K562 treated with DMSO at 1 percent for 48 hours (cell line): ENCODE data around the gene LIMS2. TPM values are rescaled to one million over a fixed set of nuclear protein-coding genes. Genes with fewer than 3 reads are reported as not detected.

ENCODE experiments used
- total RNA-seq: library from RNA; unstranded; fragments of 300-600 nt; gene quantifications from 2 replicates; pipeline ENCODE4 v1.2.3, GENCODE V29; 2022; ENCODE audit warnings: low replicate concordance; ENCODE audit errors: extremely low read depth

The LIMS2 gene, protein sequence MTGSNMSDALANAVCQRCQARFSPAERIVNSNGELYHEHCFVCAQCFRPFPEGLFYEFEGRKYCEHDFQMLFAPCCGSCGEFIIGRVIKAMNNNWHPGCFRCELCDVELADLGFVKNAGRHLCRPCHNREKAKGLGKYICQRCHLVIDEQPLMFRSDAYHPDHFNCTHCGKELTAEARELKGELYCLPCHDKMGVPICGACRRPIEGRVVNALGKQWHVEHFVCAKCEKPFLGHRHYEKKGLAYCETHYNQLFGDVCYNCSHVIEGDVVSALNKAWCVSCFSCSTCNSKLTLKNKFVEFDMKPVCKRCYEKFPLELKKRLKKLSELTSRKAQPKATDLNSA
- not detected in 2 replicates for total RNA-seq

DNA sequence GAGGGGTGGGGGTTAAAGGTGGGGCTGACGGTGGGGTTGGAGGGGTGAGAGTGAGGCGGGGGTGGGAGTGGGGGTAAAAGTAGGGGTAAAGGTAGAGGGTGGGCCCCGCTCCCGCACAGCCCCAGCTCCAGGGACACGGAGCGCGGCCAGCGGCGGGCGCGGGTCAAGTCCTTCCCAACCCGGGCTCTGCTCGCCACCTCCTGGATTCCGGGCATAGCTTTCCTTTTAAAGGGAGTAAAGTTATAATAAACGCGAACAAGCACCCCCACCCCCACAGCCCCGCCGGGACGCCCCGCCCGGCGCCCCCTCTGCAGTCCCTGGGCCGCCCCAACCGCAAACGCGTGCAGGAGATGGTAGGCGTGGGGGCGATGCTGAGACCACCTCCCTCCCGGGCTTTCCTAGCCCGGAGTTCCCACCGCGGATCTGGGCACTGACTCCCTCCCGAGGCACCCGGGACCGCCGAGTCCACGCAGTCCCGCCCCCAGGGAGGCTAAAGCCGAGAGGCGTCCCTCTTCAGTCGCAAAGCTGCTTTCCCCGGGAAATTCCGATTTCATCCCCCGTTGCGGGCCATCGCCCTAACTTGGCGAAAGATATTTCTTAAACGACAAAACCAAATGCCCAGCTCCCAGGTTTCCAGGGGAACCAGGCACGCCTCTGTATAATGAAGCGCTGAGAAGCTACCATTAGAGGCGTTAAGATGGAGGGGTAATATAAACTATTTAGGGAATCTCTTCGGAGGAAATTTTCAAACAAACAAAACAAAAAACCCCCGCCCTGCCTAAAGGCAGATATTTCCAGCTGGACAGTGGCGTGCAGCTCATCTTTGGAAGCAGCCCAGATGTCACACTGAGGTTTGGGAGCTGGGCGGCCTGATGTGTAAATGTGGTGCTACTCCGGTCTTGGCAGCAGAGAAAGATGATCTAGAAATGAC is at the start of gene LIMS2:
LIMS2 (minus strand) TSS at position 200 of the 931 bp plus-strand sequence. CDS start 506 bp downstream, outside the sequence.

DNA sequence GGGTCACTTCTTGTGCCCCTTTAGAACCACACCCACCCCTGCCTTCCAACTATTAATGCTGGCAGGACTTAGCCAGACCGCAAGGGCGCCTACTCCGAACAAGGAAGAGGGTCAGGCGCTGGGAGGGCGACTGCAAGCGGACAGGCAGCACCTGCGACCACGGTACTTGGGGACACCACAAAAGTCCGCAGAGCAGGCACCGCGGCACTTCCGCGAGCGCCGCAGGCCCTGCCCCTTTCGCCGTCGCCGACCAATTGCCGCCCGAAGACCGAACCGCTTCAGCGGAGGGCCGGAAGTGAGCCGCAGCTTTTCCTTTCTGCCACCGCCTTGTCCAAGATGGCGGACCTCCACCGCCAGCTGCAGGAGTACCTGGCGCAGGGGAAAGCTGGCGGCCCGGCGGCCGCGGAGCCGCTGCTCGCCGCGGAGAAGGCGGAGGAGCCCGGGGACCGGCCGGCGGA is 25.9 kb upstream of the LIMS2 start, which contains the start of gene SFT2D3:
SFT2D3 (plus strand) TSS at position 305 of the 458 bp plus-strand sequence; CDS start at position 337, 32 bp downstream.

DNA sequence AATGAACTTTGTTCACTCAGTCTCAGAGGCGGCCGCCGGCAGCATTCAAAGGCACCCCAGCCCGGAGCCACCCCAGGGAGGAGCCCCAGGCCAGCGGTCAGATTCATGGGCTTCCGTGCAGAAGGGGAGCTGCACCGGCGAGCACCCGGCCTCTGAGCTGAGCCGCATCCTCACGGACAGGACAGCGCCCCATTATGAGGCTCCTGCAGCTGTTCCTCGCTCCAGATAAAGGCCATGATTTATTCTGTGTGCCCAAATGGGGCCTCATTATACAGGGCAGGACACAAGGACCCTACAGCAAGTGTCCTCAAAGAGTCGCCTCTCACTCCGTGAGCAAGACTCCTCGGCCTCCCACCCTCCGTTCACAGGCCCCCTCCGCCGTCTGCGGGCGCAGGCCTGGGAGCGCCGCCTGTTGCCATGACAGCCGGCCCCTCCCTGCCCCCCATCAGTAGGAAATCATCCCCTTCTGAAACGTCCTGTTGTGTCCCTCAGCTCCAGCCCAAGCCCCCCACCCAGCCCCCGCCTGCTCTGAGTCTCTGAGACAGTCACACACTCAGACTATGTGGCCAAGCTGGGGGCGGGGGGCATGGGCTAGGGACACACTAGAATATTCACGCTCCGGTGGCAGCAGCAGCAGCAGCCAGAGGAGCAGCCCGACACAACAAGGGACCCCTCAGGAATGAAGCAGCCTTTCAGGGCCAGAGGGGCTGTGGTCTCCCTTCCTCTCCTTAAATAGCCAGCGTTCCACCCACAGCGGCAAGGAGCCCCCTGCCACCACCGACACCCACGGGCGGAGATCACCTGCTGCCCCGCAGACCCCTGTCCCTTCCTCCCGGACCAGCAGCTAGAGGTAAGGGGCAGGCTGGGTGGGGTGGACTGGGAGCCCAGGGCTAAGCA is 29.7 kb downstream of the LIMS2 start, which contains the start of gene GPR17:
GPR17 (plus strand) TSS at position 759 of the 897 bp plus-strand sequence. CDS start 4,583 bp downstream, outside the sequence.

Other genes with a start within 250 kb of the LIMS2 start
- gene IWS1, start 149.0 kb downstream of the LIMS2 start, total RNA-seq, result not detected in 2 replicates
- not detected in 2 replicates for gene MYO7B, start 139.8 kb downstream of the LIMS2 start, total RNA-seq
- gene GPR17, start 29.4 kb downstream of the LIMS2 start, total RNA-seq, result not detected in 2 replicates
- gene SFT2D3, start 26.0 kb upstream of the LIMS2 start, total RNA-seq, result not detected in 2 replicates
- not detected in 2 replicates for gene WDR33, start 135.6 kb upstream of the LIMS2 start, total RNA-seq
- not detected in 2 replicates for gene POLR2D, start 182.6 kb upstream of the LIMS2 start, total RNA-seq
- not detected in 2 replicates for gene AMMECR1L, start 210.4 kb upstream of the LIMS2 start, total RNA-seq